Astrocyte of the spinal cord (primary cell): ENCODE results near the gene GDF10.

Experiments used
- DNase-seq: peaks from one replicate; pipeline ENCODE4 v3.0.0; 2011; ENCODE audit warnings: low read depth, low spot score
- H3K4me3 ChIP-seq: 2 replicates; pipeline ENCODE4 v1.5.1; 2011; ENCODE audit warnings: low read depth, mild to moderate bottlenecking, low read length, moderate library complexity
- in situ Hi-C: cut with HindIII; loops from 2 replicates; pipeline ENCODE4 v1.10.0; 2017; ENCODE audit warnings: low sequenced_read_pairs
- TF ChIP-seq, protein P1 (sequence below): IDR thresholded peaks from 2 replicates; pipeline ENCODE4 v1.5.1; 2012; ENCODE audit warnings: low read depth, mild to moderate bottlenecking, low read length, inconsistent platforms

Gene GDF10

GRCh38 chr10:47296156-47296894 lies 3.7 kb upstream of the GDF10 start:
- H3K4me3 ChIP-seq: no peak overlapping the region
- TF ChIP-seq, protein P1, sequence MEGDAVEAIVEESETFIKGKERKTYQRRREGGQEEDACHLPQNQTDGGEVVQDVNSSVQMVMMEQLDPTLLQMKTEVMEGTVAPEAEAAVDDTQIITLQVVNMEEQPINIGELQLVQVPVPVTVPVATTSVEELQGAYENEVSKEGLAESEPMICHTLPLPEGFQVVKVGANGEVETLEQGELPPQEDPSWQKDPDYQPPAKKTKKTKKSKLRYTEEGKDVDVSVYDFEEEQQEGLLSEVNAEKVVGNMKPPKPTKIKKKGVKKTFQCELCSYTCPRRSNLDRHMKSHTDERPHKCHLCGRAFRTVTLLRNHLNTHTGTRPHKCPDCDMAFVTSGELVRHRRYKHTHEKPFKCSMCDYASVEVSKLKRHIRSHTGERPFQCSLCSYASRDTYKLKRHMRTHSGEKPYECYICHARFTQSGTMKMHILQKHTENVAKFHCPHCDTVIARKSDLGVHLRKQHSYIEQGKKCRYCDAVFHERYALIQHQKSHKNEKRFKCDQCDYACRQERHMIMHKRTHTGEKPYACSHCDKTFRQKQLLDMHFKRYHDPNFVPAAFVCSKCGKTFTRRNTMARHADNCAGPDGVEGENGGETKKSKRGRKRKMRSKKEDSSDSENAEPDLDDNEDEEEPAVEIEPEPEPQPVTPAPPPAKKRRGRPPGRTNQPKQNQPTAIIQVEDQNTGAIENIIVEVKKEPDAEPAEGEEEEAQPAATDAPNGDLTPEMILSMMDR: no peak
- in situ Hi-C loops: no loop called here

GRCh38 chr10:47296941-47297340 lies 3.1 kb upstream of the GDF10 start:
- in situ Hi-C loops: no loop called here
- DNase-seq: no peak
- H3K4me3 ChIP-seq: no peak overlapping the region
- TF ChIP-seq, protein P1: no peak

More at GRCh38 chr10:47296156-47296894, 3.7 kb upstream of the GDF10 start:
- no peak for DNase-seq

GRCh38 chr10:47297866-47298540 lies 2.0 kb upstream of the GDF10 start:
- TF ChIP-seq, protein P1: no peak
- no peak overlapping the region for H3K4me3 ChIP-seq
- no peak for DNase-seq
- in situ Hi-C loops: no loop called here

DNA sequence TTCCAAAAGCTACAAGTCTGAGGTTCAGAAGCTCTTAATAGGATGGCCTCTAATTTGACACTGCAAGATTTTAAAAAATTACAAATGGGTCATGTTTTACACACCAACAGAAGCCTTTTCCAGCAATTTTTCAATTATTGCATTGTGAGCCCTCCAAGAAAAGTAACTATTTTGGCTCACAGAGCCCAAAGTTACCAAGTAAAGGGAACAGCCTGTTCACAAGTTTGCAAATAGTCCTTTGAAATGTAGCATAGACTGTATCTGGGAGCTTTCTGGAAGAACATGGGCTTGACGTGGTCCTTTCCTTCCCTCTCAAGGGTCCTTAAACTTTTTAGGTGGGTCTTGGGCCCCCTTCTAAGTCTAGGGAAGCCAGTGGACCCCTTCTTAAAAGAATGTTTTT lies 1.3 kb upstream of the GDF10 start:
- DNase-seq: no peak
- TF ChIP-seq, protein P1: no peak
- in situ Hi-C loops: no loop called here

GRCh38 chr10:47300429-47300931 lies 483 bp downstream of the GDF10 start:
- TF ChIP-seq, protein P1: no peak
- no peak overlapping the region for H3K4me3 ChIP-seq
- DNase-seq: no peak
- in situ Hi-C loops: no loop called here

More for the DNA sequence above, 1.3 kb upstream of the GDF10 start:
- H3K4me3 ChIP-seq: no peak overlapping the region

DNA sequence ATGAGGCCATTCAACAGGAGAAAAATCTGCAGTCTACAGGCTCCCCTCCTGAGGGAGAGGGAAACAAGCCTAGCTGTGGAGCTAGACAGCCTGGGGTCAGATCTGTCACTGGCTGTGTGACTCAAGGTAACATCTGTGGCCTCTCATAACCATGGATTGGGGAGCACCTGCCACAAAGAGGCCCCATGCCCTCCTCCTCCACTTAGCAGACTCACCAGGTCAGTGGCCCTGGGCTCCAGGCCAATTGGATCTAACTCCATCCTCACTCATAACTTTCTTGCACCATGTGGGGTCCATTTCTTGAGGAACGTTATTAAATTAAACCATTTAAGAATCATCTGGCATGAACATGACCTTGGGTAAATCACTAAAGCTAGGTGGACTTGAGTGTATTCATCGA lies 1.8 kb downstream of the GDF10 start:
- no peak for DNase-seq
- H3K4me3 ChIP-seq: no peak overlapping the region
- TF ChIP-seq, protein P1: no peak
- in situ Hi-C loops: no loop called here
